Measurements from ENCODE around the gene DNER.
"Not testable (repeated sequence)": the region's sequence is repeated elsewhere in the genome, so short reads cannot be mapped to it uniquely, and the experiment has no call there.

DNER gene

DNA sequence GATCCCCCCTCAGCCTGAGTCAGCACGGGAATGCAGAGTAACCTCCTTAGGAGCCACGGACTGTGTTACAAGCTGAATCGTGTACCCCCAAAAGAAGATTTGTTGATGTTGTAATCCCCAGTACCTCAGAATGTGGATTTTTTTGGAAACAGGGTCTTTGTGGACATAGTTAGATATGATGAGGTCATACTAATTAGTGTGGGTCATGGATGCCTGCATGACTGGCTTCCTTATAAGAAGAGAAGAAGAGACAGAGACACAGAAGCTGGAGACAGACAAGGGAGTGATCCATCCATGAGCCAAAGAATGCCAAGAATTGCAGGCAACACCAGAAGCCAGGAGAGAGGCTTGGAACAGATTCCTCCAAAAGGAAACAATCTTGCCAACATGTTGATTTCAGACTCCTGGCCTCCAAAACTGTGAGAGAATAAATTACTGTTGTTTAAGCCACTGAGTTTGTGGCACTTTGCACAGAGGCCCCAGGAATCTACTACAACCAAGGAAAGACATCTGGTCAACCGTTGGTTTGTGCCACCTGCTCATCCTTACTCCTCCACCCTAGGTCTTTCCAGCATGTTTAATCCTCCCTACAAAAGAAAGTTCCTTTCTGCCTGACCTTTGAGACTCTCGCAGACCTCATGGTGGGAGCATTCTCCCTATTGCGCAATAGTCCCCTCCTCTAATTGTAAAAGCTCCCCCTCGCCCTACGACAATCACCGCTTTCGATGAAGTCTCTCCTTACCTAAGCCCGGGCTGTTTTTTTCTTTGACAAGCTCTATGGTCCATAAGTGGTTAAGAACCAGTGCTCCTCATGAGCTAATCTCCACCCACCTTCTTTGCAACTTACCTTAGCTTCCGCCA lies 91.6 kb downstream of the DNER start:
- DNase-seq (ENCODE audit: low read depth in 2 of 2): no peak

DNA sequence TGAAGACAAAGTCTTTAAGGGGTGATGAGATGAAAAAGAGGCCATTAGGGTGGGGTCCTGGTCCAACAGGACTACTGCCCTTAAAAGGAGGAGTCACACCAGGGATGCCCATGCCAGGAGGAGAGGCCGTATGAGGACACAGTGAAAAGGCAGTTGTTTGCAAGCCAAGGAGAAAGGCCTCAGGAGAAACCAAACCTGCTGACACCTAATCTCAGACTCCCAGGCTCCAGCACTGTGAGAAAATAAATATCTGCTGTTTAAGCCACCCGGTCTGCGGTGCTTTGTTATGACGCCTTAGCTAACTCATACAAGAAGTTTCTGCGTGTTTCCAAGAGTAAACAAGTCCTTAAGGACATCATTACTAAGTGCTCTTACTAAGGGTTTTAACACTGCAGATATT lies 93.6 kb downstream of the DNER start:
- no peak for DNase-seq (ENCODE audit: low read depth in 2 of 2)

DNA sequence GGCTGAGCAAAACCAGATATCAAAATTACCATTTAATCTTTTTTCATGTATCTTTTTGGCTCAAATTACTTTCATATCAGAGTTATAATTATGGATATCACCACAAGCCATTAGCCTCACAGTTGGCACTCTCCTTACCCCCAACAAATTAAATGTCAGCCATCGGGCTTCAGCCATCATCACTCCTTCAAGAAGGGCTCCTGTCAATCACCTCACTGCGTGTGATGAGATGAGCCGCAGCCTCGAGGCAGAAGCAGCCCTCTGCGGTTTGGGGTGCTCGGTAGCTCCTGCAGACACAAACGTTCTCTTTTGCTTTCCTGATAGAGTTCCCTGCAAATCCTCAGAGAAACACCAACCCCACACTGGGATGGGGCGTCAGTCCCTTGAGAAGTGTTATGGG lies 94.1 kb downstream of the DNER start:
- DNase-seq (ENCODE audit: low read depth in 2 of 2): no peak

DNA sequence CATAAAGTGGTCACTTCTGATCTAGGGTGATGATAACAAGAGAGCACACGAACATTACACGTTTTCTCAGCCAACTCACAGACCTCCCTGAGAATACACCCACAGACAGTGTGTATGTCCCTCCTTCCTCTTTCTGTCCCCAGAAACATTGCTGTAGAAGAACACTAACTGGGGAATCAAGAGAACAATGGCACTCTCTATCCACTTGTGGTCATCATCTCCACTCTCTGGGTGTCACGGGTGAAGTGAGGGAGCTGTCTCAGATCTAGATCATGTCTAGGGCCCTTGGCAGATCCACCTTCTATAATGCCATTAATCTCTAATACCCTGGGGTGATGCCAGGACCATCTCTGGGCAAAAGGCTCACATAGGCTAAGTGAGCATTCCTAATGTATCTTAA lies 97.9 kb downstream of the DNER start:
- no peak for DNase-seq (ENCODE audit: low read depth in 2 of 2)

DNA sequence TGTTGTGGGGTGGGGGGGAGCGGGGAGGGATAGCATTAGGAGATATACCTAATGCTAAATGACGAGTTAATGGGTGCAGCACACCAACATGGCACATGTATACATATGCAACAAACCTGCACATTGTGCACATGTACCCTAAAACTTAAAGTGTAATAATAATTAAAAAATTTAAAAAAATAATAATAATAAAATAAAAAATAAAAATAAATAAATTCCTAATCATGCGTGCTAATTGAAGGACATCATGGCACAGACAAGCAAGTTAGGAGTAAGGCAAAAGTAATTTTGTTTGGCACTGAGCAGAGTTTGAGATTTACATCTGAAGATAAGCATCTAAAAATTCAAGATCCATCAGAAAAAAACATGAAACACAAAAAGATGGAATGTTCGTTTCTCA lies 100.3 kb downstream of the DNER start:
- not testable (repeated sequence) for DNase-seq (ENCODE audit: low read depth in 2 of 2)

DNA sequence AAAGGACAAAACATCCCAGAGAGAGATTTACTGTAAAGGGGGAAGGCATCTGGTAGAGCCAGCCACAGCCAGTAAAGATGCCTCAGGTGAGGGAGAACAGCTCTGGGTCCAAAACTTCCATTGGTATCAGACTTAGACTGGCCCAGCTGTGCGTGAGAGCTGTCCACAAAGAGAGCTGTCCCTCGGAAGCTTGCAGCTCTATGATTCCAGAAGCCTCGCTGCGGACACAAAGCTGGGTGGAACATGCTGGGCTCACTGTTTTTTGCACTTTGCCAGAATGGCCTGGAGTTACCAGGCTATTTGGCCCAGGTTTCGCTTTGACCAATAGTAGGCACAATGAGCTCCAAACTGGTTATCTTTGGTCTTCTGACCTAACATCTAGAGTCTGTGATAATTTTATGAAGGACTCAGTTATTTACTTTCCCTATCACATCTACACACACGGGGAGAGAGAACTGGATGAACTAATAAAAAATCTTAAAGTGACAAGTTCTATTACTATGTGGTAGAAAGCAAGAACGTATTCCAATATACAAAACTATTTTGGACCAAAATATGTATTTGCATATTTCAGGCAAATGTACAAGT lies 101.9 kb downstream of the DNER start:
- DNase-seq (ENCODE audit: low read depth in 2 of 2): no peak

DNA sequence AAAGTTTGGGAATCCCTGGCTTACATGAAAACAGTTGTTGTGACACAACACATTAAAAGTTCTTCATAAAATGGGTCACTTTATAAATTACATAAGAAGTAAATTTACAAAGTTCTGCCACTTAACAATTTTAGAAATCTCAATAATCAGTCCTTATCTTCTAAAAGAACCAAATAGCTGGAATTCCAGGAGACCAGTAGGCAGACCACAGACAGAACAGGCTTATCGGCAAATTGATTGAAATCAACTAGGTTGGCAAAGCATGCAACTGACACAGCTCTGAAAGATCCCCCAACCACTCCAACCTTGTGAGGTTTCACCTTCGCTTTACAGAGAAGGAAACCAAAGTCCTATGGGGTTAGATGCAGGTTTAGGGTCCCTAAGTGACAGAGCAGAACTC lies 103.0 kb downstream of the DNER start:
- no peak for DNase-seq (ENCODE audit: low read depth in 2 of 2)

DNA sequence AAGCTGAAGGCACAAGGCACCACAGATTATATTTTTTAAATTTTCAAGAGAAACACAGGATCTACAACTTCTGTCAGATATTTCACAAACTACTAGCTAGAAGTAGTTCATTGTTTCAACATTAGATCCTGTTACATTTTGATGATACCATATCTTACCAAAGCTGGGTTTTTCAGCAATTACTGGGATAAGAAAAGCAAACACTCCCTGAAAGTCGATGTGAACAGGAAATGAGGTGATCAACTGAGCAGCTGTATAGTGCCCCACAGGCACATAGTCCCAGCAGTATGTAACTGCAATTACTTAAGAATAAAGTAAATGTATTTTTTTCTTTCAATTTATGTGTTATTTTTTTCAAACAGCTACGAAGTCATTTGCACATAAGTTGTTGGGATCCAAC lies 103.5 kb downstream of the DNER start:
- no peak for DNase-seq (ENCODE audit: low read depth in 2 of 2)

DNA sequence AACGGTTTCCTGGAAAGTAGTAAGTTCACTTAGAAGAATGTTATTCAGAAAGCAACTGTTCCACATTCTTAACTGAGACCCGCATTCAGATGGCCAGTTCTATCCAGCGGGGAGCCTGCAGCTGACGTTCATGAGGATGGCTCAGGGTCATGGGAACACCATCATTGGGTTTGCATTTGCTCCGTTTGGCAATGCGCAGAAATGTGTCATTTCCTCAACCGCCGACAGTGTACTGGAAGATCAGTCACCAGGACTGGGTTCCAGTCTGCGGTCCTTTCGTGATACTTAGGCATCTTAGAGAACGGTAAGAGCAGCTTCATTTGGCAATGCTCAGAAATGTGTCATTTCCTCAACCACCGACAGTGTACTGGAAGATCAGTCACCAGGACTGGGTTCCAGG lies 104.0 kb downstream of the DNER start:
- no peak for DNase-seq (ENCODE audit: low read depth in 2 of 2)

DNA sequence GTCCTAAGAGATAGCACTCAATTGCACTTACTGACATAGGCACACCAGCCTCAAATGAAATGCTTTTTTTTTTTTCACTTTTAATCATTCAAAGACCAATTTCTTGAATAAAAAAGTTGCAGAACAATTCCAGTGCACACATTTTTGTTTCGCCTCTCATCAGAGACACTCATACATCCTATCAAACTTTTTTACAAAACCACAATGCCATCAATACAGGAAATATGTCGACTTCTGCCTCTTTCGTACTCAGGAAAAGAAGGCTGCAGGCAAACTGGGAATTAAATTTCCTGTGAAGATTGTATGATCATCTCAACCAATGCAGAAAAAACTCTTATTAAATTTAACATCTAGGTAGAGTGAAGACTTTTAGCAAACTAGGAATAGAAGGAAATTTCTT lies 112.4 kb downstream of the DNER start:
- DNase-seq (ENCODE audit: low read depth in 2 of 2): no peak

DNA sequence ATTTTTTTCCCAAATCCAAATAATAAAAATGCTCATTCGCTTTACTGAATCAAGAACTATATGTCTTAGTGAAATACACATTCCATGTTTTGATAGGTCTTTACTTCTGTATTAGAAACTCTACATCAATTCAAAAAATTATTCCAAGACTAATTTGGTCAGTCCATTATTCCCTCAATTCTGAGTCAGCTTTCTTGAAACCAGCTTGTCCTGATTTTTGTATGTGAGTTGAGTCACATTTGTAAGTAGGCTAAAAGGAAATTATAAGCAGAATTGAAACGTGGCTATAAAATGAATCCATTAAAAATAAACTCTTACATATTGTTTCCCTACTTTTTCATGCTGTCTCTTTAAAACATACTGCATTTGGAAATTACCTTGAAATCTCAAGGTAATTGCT lies 113.0 kb downstream of the DNER start:
- DNase-seq (ENCODE audit: low read depth in 2 of 2): no peak

DNA sequence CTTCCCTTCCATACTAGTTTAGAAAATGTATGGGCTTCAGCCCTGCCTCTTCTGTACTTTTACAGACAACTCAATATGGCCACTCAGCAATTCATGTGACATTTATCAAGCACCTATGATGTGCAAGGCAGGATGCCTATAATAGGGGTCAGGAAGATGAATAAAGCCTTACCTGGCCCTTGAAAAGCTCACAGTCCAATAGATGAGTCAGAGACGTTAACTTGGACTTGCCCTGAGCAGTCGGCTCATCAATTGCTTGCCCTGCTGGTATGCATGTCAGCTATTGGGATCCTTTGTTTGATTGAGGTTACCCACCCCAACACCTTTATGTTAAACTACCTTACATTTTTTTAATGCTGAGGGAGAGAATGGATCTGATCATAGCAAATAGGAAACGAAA lies 116.1 kb downstream of the DNER start:
- no peak for DNase-seq (ENCODE audit: low read depth in 2 of 2)

DNA sequence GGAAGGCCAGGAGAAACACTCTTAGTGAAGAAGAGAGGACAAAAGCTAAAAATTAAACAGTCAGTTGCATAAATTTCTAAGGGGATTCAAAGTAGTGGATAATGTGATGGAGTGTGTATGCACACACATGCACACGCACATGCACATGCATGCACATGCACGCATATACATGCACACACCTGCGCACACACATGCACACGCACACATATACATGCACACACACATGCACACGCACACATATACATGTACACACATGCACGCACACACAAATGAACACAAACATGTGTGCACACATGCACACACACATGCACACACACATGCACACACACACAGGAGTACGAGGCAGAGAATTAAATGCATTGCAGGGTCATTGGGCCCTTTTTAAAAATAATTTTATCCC lies 117.6 kb downstream of the DNER start:
- no peak for DNase-seq (ENCODE audit: low read depth in 2 of 2)

DNA sequence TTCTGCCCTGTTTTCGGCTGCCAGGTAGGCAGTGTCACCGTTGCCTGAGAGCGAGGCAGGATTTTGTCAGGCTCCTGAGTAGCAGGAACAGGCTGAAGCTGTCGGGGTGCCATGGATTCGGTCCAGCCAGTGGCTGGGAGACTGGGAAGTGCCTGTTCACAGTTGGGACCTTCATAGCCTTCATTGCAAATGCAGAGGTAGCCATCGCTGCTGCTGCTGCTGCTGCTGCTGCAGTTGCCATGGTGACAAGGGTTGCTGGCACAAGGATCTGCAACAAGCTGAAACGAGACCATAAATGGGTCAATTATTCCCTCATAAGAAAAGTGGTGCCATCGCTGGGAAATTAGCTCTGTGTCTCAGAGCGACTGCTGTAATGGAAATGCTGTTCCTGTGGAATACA lies 122.7 kb downstream of the DNER start:
- no peak for DNase-seq (ENCODE audit: low read depth in 2 of 2)

DNA sequence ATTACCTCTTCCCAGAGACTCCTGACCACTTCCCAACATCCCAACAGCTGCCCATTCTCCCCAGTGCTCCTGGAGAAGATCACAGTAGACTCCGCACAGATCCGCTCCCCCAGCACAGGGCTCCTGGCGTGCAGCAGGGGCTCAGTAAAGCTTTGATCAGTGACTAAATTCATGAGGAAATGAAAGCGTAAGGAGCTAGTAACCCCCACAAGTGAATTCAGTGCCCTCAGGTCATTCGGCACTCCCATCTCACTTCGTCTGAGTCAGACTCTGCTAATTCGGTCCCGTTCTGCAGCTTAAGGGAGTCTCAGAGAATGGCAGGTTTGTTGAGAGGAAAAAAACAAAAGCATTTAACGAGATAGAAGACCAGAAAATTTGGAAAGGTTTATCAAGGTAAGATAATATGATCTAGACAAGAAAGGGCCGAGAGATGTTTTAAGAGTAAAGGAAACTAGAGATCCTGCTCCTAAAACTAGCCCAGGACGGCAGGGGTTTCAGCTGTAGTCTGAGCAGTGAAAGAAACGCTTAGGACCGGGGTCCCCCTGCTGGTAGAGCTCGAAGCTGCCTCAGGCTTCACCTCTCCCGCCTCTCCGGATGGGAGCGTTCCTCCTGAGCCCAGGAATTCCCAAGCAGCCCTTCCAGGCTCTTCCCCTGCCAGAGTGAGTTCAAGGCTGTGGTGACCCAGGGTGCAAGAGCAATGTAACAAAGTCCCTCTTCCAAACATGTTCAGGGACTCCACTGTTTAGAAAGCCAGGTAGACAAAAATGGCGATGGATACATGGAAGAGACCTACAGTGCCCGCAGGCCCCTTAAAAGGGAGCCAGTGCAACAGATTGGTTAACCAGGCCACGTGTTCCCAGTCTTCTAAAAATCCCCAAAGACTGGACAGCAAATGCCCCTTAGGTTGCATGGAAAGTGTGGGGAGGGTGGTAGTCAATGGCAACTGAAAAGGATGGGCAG lies 127.3 kb downstream of the DNER start:
- peak in 1 of 2 donors; percentile 4 for DNase-seq (ENCODE audit: low read depth in 2 of 2)

DNA sequence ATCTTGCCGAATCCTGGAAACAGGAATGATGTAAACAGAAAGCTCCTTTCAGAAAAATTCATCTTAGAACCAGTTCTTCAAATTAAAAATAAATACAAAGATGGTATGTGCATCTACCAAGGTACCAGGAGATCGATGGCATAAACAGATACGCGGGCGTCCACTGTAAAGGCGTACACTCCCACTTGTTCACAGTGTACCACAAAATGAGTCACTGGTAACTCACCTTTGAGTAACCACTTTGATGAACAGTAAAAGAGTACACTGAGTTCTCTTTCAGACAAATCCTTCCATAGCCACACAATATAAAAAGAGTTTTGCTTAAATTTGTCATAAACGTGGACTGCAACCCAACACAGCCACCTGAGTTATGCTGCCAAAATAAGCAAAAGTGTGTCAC lies 128.3 kb downstream of the DNER start:
- DNase-seq (ENCODE audit: low read depth in 2 of 2): no peak

DNA sequence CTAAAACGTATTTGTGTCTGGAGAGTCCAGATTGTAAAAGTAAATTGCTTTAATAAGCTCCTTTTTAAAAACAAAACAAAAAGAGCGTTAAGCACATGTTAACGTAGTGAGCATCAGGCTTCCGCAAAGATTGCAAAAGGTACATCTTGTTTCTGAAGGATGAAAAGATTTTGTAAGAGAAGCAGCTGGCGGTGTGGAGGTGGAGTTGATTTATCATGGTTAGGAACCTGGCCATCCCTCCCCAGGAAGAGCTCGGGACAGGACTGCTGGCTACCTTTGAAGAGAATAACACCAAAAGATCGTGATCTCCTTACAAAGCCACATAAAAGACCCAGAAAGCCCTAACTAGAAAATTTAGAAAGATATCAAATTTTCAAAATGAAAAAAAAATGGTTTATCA lies 132.2 kb downstream of the DNER start:
- DNase-seq (ENCODE audit: low read depth in 2 of 2): no peak

DNA sequence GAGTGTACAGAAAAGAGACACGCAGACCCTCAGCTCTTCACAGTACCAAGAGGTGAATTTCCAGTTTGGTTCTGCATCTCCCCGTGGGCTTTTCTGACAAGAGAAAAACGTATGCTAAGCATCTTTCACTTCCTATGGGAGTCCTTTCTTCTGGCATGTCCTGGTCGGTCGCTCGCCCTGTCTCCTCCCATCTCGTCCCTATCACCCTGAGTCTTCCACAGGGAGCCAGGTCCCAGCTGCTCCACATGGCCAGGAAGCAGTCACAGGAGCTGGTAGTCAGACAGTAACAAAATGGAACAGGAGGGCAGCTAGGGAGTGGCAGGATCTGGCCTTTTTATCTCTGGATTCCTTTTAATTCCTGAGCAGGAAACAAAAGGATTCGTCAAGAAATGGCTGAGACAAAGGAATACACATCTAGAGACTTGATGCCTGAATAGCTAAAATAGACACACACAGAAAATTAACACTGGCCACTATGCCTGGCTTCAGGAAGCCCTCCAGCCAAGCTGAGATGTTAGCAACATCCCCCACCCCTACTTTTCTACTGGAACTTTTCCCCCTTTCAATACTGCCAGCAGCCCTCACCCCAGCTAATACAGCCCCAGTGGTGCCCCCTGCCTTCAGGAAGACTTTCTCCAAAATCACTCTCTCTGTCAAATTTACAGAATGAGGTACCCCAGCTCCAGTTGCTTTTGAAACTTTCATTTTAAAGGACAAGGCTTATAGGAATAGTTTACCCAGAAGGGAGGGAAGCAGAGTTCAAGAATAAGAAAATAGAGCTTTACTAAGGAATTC lies 136.1 kb downstream of the DNER start:
- DNase-seq (ENCODE audit: low read depth in 2 of 2): no peak

DNA sequence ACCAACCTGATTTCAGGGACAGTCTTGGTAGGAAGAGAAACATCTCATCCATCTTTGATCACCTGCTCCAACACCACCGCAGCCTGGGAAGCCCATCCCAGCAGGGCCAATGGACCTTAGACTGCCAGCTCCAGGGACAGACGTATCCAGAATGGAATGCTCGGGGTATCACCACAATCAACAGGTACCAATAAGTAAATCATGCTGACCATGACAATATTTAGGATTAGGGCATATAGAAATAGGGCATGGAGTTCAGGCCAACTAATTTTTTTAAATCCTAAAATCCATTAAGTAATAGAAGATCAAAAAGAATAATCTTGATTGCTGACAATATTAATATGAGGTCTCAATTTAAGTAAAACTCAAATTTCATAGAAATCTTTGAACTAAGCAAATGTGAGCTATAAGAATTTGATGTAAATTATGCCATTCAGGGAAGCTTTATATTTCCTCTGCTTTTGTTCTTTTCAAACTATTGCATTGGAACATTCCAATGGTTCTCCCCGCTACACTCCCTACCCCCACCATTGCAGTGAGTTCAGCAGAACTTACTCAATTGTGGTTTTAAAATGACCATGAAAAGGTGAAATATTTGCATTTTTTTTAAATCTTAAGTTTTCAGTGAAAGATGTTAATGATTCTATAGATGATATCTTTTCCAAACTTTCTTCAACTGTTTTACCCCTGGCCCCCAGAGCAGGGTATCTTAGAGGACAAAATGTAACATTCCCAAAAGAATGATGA lies 138.6 kb downstream of the DNER start:
- DNase-seq (ENCODE audit: low read depth in 2 of 2): no peak

DNA sequence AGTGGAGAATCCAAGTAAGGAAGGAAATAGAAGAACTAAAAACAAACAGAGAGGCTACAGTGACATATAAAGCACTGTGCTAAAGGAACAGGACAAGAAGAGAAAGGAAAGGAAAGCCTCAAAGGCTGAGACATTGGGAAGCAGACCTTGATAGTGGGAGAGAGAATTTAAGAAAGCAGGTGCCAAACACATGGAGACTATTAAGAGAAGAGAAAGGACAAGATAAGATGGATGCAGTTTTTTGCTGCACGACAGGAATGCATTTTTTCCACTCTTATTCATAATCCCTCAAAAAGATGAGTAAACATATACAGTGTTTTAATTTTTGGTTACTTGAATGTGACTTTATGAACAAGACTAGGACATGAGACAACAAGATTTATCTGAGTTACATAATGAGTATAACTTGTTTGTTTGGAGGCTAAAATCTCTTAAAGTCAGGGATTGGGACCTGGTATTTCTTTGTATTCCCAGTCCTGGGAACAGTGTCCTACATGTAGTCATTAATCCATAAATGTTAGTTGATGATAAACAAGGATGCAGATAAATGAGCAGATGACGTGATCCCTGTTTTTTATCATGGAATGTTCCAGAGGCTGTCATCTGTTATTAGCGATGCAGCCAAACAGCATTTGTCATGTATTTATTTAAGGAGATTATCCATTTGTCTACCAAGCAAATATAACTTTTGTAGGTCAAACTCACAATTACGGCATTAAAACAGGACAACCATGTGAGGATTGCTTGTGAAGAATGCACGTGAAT lies 141.7 kb downstream of the DNER start:
- DNase-seq (ENCODE audit: low read depth in 2 of 2): no peak

Measured in stimulated activated CD4-positive, alpha-beta T cell treated with anti-CD3 and anti-CD28 coated beads, Interleukin-1b, Interleukin-23, amount 100 ng/mL, for 4 hours (primary cell).